ENCODE results near the gene GPS1.

The GPS1 gene

DNA sequence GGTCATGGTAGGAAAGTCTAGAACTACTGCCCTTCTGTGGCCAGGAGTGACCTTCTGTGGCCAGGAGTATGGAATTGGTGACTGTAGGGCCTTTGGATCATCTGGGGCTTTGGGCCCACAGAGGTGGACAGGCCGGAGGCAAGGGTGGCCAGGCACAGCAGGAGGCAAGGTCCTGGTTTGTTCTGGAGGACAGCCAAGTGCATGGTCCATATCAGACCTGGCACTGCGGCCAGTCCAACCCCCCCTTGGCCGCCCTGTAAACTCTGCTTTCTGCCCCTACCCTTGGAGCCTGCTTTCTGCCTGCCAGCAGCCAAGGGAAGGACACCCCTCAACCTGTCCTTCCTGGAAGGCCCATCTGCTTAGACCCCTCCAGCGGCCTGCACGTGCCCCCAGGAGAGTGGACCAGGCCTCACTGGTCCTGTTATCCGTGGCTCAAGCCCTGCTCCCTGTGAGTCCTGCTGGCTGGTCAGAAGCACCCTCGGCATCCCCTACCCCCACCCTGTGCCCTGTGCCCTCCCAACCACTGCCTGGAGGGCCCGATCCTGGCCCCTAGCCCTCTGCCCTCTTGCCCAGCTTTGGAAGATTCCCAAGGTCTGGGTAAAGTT lies 11.9 kb upstream of the GPS1 start:
- TF ChIP-seq TAF1 (IDR thresholded peaks at IDR 0.05; ENCODE audit: low read depth) = no peak
- TF ChIP-seq TCF12 (IDR thresholded peaks at IDR 0.05; ENCODE audit: low read depth) = no peak
- 0 out of 2 replicates have a peak, but pooled peaks have one; percentile 19 for TF ChIP-seq NFIC (IDR thresholded peaks at IDR 0.05)

DNA sequence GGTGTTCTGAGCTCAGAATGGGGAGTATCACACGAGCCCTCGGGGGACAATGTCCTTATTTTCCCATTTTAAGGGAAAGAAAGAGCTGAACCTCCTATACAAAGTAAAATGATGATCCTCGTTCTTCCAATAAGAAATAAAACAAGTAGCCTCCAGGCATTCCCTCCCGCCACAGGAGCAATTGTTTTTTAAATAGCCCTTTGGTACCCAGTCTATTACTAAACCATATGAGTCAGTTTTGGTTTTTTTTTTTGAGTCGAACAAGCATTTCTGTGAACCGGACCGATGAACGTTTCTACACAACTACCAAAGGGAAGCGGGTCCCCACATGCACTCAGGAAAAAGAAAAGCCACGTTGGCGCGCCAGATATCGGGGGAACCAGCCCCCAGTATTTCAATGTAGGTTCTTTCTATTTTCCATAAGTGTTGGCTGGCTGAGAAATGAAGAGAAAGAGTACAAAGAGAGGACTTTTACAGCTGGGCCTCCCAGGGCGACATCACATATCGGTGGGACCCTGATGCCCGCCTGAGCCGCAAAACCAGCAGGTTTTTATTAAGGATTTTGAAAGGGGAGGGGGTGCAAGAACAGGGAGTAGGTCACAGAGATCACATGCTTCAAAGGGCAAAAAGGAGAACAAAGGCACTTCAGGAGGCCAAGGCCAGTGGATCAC lies 10.4 kb upstream of the GPS1 start:
- no peak for TF ChIP-seq ZBTB7A (IDR thresholded peaks at IDR 0.05; ENCODE audit: low read depth)
- TF ChIP-seq, protein P1, sequence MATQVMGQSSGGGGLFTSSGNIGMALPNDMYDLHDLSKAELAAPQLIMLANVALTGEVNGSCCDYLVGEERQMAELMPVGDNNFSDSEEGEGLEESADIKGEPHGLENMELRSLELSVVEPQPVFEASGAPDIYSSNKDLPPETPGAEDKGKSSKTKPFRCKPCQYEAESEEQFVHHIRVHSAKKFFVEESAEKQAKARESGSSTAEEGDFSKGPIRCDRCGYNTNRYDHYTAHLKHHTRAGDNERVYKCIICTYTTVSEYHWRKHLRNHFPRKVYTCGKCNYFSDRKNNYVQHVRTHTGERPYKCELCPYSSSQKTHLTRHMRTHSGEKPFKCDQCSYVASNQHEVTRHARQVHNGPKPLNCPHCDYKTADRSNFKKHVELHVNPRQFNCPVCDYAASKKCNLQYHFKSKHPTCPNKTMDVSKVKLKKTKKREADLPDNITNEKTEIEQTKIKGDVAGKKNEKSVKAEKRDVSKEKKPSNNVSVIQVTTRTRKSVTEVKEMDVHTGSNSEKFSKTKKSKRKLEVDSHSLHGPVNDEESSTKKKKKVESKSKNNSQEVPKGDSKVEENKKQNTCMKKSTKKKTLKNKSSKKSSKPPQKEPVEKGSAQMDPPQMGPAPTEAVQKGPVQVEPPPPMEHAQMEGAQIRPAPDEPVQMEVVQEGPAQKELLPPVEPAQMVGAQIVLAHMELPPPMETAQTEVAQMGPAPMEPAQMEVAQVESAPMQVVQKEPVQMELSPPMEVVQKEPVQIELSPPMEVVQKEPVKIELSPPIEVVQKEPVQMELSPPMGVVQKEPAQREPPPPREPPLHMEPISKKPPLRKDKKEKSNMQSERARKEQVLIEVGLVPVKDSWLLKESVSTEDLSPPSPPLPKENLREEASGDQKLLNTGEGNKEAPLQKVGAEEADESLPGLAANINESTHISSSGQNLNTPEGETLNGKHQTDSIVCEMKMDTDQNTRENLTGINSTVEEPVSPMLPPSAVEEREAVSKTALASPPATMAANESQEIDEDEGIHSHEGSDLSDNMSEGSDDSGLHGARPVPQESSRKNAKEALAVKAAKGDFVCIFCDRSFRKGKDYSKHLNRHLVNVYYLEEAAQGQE (IDR thresholded peaks at IDR 0.05; ENCODE audit: low read depth) = no peak
- TF ChIP-seq, protein P2, sequence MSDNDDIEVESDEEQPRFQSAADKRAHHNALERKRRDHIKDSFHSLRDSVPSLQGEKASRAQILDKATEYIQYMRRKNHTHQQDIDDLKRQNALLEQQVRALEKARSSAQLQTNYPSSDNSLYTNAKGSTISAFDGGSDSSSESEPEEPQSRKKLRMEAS (IDR thresholded peaks at IDR 0.05) = no peak
- TF ChIP-seq TAF1 (IDR thresholded peaks at IDR 0.05; ENCODE audit: low read depth) = no peak
- TF ChIP-seq RAD21 (IDR thresholded peaks at IDR 0.05; ENCODE audit: low read depth) = no peak
- no peak for TF ChIP-seq NFIC (IDR thresholded peaks at IDR 0.05)
- no peak for TF ChIP-seq CEBPB (IDR thresholded peaks at IDR 0.05)
- TF ChIP-seq EGR1 (IDR thresholded peaks at IDR 0.05) = no peak
- TF ChIP-seq TCF12 (IDR thresholded peaks at IDR 0.05; ENCODE audit: low read depth) = no peak
- no peak for TF ChIP-seq EP300 (IDR thresholded peaks at IDR 0.05; ENCODE audit: borderline replicate concordance)
- no peak for TF ChIP-seq FOXM1 (IDR thresholded peaks at IDR 0.05; ENCODE audit: borderline replicate concordance, low read depth)
- no peak for TF ChIP-seq TEAD4 (IDR thresholded peaks at IDR 0.05)
- no peak for TF ChIP-seq CREB1 (IDR thresholded peaks at IDR 0.05; ENCODE audit: low read depth)
- TF ChIP-seq USF1 (IDR thresholded peaks at IDR 0.05) = no peak
- TF ChIP-seq YY1 (IDR thresholded peaks at IDR 0.05; ENCODE audit: low read depth) = no peak

DNA sequence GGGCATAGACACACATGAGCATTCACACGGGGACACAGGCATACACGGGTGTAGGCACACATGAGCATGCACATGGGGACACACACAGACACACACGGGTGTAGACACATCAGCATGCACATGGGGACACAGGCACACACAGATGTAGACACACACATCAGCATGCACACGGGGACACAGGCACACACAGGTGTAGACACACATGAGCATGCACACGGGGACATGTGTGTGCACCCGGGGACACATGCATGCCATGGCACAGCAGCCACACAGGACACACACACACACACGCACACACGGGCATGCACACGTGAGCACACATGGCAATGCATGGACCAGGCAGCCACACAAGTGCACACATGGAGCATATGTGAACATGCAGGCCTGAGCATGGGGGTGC lies 9.0 kb upstream of the GPS1 start:
- no peak for TF ChIP-seq ZBTB7A (IDR thresholded peaks at IDR 0.05; ENCODE audit: low read depth)

- TF ChIP-seq USF1 (IDR thresholded peaks at IDR 0.05) (no peak), FOXM1 (IDR thresholded peaks at IDR 0.05; ENCODE audit: borderline replicate concordance, low read depth) (no peak), CEBPB (IDR thresholded peaks at IDR 0.05) (no peak), TCF12 (IDR thresholded peaks at IDR 0.05; ENCODE audit: low read depth) (no peak)
- TF ChIP-seq, protein P2 (IDR thresholded peaks at IDR 0.05) = no peak
Observed at GRCh38 chr17:82043507-82043906, 8.2 kb upstream of the GPS1 start.

DNA sequence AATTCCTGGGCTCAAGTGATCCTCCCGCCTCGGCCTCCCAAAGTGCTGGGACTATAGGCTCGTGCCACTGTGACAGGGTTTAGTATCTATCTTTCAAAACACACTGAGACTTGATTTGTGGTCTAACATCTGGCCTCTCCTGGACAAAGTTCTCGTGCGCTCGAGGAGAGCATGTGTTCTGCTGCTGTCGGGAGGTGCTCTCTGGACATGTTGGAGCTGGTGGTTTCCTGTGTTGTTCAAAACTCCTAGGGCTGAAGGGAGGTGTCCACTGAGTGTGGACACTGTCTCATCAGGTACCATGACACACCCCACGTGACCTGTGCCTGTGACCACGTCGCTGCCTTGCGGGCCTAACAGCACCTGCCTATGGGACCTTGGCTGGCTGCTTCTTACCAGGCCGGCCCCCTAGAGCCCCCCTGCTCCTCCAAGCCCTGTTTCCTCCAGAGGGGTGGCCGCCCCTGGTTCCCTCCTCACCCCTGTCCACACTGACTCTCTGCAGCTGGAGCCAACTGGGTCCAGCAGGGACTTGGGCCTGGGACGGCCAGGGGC lies 5.7 kb upstream of the GPS1 start:
- no peak for TF ChIP-seq TCF12 (IDR thresholded peaks at IDR 0.05; ENCODE audit: low read depth)
- no peak for TF ChIP-seq NFIC (IDR thresholded peaks at IDR 0.05)
- TF ChIP-seq TAF1 (IDR thresholded peaks at IDR 0.05; ENCODE audit: low read depth) = no peak
- TF ChIP-seq, protein P1 (IDR thresholded peaks at IDR 0.05; ENCODE audit: low read depth) = no peak
- TF ChIP-seq EGR1 (IDR thresholded peaks at IDR 0.05) = no peak
- TF ChIP-seq ZBTB7A (IDR thresholded peaks at IDR 0.05; ENCODE audit: low read depth) = no peak
- no peak for TF ChIP-seq EP300 (IDR thresholded peaks at IDR 0.05; ENCODE audit: borderline replicate concordance)
- no peak for TF ChIP-seq CREB1 (IDR thresholded peaks at IDR 0.05; ENCODE audit: low read depth)
- TF ChIP-seq YY1 (IDR thresholded peaks at IDR 0.05; ENCODE audit: low read depth) = no peak
- TF ChIP-seq FOXM1 (IDR thresholded peaks at IDR 0.05; ENCODE audit: borderline replicate concordance, low read depth) = no peak
- TF ChIP-seq CEBPB (IDR thresholded peaks at IDR 0.05) = no peak

GRCh38 chr17:82046903-82047302 lies 4.8 kb upstream of the GPS1 start:
- no peak for TF ChIP-seq CEBPB (IDR thresholded peaks at IDR 0.05)
- TF ChIP-seq, protein P2 (IDR thresholded peaks at IDR 0.05) = no peak
- no peak for TF ChIP-seq RAD21 (IDR thresholded peaks at IDR 0.05; ENCODE audit: low read depth)
- TF ChIP-seq TCF12 (IDR thresholded peaks at IDR 0.05; ENCODE audit: low read depth) = no peak

Data from Ishikawa (cell line).